ENCODE results near the gene CLIP3. TPM values are rescaled to one million over a fixed set of nuclear protein-coding genes. Genes with fewer than 3 reads are reported as not detected.
A peak's percentile ranks its signal among the peaks of the same experiment; 100 is the strongest.

The CLIP3 gene
- total and polyA plus RNA-seq, 9 of the 15 experiments (the other 6 are each of a cell fraction or from before 2014, with no cell fraction given), result 0.01 to 0.50 (median 0.15) TPM; not detected in 1

GRCh38 chr19:36061367-36061766 is 28.7 kb upstream of the CLIP3 start (continued):
- TF ChIP-seq THAP12 (CRISPR knock-in tag; IDR thresholded peaks at IDR 0.05), result no peak
- no peak for TF ChIP-seq NFYB (IDR thresholded peaks at IDR 0.05; ENCODE audit: extremely low read depth, insufficient read length)
- TF ChIP-seq POU5F1 (IDR thresholded peaks at IDR 0.05; ENCODE audit: borderline replicate concordance, low read depth, low read length, partially characterized antibody), result no peak
- TF ChIP-seq PTBP1 (IDR thresholded peaks at IDR 0.05; ENCODE audit: low read depth, low read length), result no peak
- TF ChIP-seq ZBED1 (IDR thresholded peaks at IDR 0.05), result no peak

- H3K9ac ChIP-seq (ENCODE audit: insufficient read depth in 1 of 2, low read depth in 2 of 2, low read length in 2 of 2), result no peak overlapping the region
- in situ Hi-C loops (cut with MboI), result loop anchor here (5.0 kb wide), 1 partner anchor 112 kb away; no protein-coding TSS in a partner anchor
- peaks cover 5% of the 10 kb centered on the region; the same call in 1 of the 2 replicates for H4K20me1 ChIP-seq (replicated peaks; ENCODE audit: control insufficient read depth, insufficient read depth, low read length)
- FAIRE-seq (peak; percentile 67), ATAC-seq (peak; percentile 84), DNase-seq (ENCODE audit: extremely low read depth in 1 of 4, low spot score in 3 of 4) (peak; percentile 42 to 68 (median 47))
- WGBS (ENCODE audit: insufficient coverage, low coverage, missing lambda C conversion rate), result 85% methylated on average over 3 of the region's 4 CpGs
- H3K4me3 ChIP-seq, result no peak overlapping the region
- intact Hi-C loops (cut with micrococcal nuclease), result loop anchor here (5.0 kb wide), 2 partner anchors 52 to 112 kb away; partner anchors contain the start of genes OVOL3 and POLR2I
- no peaks in the 10 kb centered on the region for H3K9me1 ChIP-seq (ENCODE audit: control insufficient read depth, insufficient read depth, low read length)
- no peak overlapping the region for H3K4me2 ChIP-seq (ENCODE audit: insufficient read depth, low read length)
- POLR2A ChIA-PET, result interaction anchor here (1.2 kb wide), 1 partner anchor 23 kb away, joined by 3 read pairs; no protein-coding TSS in a partner anchor
- no TSS peak for BruUV-seq (replicated peaks)
- H3K27ac ChIP-seq (ENCODE audit: extremely low read depth, low read depth, low read length), result no peak overlapping the region
- H3K79me2 ChIP-seq (ENCODE audit: control insufficient read depth, insufficient read depth, low read length), result peaks cover 29% of the 10 kb centered on the region
- no peak overlapping the region for H2AFZ ChIP-seq (ENCODE audit: low read depth, low read length)
- peaks cover 78% of the 10 kb centered on the region for H3K36me3 ChIP-seq (ENCODE audit: control insufficient read depth, insufficient read depth, low read length)
- H3K27me3 ChIP-seq (ENCODE audit: control insufficient read depth in 2 of 2, insufficient read depth in 2 of 2, low read length in 2 of 2), result no peaks in the 10 kb centered on the region
- CTCF ChIA-PET (ENCODE audit: low intra/inter-chr PET ratio), result interaction anchor here (0.6 to 1.5 kb wide), 2 partner anchors 52 to 111 kb away, joined by 3 to 6 read pairs; no protein-coding TSS in a partner anchor
- H3K9me3 ChIP-seq (replicated peaks; ENCODE audit: control insufficient read depth, insufficient read depth, low read depth, low read length), result no peaks in the 10 kb centered on the region
- H3K4me1 ChIP-seq (replicated peaks in 1 of 2; ENCODE audit: control insufficient read depth in 2 of 2, insufficient read depth in 2 of 2, low read length in 2 of 2), result peaks cover 5% of the 10 kb centered on the region in 2 experiments; a peak in 3 of 5 replicates
- TF ChIP-seq HOMEZ (CRISPR knock-in tag; IDR thresholded peaks at IDR 0.05) (no peak), SMC3 (conservative IDR thresholded peaks at IDR 0.05; ENCODE audit: insufficient read depth, low read depth, low read length) (peak; percentile 36; the same call in 1 of the 2 replicates)
These were observed 27.8 kb upstream of the CLIP3 start for GRCh38 chr19:36060430-36060829.

All from K562 (cell line).